ENCODE measurements around the gene CKS2.

Gene CKS2

GRCh38 chr9:89312222-89312571, 1.2 kb downstream of the CKS2 start:
- FAIRE-seq (no peak), DNase-seq (ENCODE audit: insufficient read length, low spot score) (no peak)
- TF ChIP-seq CTCF (IDR thresholded peaks at IDR 0.05; ENCODE audit: insufficient read depth, missing control alignments) = no peak

- DNase-seq (ENCODE audit: insufficient read length, low spot score) (no peak), FAIRE-seq (no peak)
- no peak for TF ChIP-seq CTCF (IDR thresholded peaks at IDR 0.05; ENCODE audit: insufficient read depth, missing control alignments)
Observed at GRCh38 chr9:89313842-89314241, 2.8 kb downstream of the CKS2 start.

GRCh38 chr9:89314955-89315354, 4.0 kb downstream of the CKS2 start:
- FAIRE-seq (no peak), DNase-seq (ENCODE audit: insufficient read length, low spot score) (no peak)
- TF ChIP-seq CTCF (IDR thresholded peaks at IDR 0.05; ENCODE audit: insufficient read depth, missing control alignments) = no peak

- DNase-seq (ENCODE audit: insufficient read length, low spot score) = no peak
- FAIRE-seq = no peak
- no peak for TF ChIP-seq CTCF (IDR thresholded peaks at IDR 0.05; ENCODE audit: insufficient read depth, missing control alignments)
Observed at GRCh38 chr9:89315482-89315881, 4.5 kb downstream of the CKS2 start.

GRCh38 chr9:89317282-89317681, 6.3 kb downstream of the CKS2 start:
- TF ChIP-seq CTCF (IDR thresholded peaks at IDR 0.05; ENCODE audit: insufficient read depth, missing control alignments) = no peak
- no peak for FAIRE-seq

GRCh38 chr9:89318123-89319014, 7.4 kb downstream of the CKS2 start, which contains the start of gene SECISBP2:
Gene SECISBP2, plus strand, starts transcription at chr9:89318500. Its CDS starts 77 bp downstream, at chr9:89318577.
- peak; percentile 80 for TF ChIP-seq CTCF (IDR thresholded peaks at IDR 0.05; ENCODE audit: insufficient read depth, missing control alignments)
- DNase-seq (ENCODE audit: insufficient read length, low spot score) (peak; percentile 40), FAIRE-seq (no peak)

More at GRCh38 chr9:89317282-89317681, 6.3 kb downstream of the CKS2 start:
- no peak for DNase-seq (ENCODE audit: insufficient read length, low spot score)

Data from D721Med (cell line).